Measurements from ENCODE around the gene BMPR2. TPM values are rescaled to one million over a fixed set of nuclear protein-coding genes. Genes with fewer than 3 reads are reported as not detected.

BMPR2 gene
- total and polyA plus RNA-seq, 10 donors = 3.2 to 71.3 (median 50.4) TPM

GRCh38 chr2:202406445-202406978 lies 30.4 kb downstream of the BMPR2 start:
- intact Hi-C loops (cut with DNase I; ENCODE audit: low total_unique reads) = no loop called here
- Histone ChIP-seq H3K36me3 (peaks cover 0 to 8% (median 0%) of the 10 kb centered on the region in 6 donors), H3K4me3 (no peak overlapping the region), H3K27ac (no peak overlapping the region), H3K27me3 (replicated peaks in 1 of 7) (no peaks in the 10 kb centered on the region), H3K4me1 (peaks cover 0 to 12% (median 0%) of the 10 kb centered on the region in 6 donors), H3K9me3 (no peaks in the 10 kb centered on the region)
- WGBS, 5 donors = 90 to 94% (median 91%) methylated on average over 2 of the region's 2 CpGs
- DNase-seq = no peak
- no peak for TF ChIP-seq CTCF (IDR thresholded peaks at IDR 0.05 in 8 of 11, conservative IDR thresholded peaks at IDR 0.05 in 3 of 11)
- TF ChIP-seq POLR2AphosphoS5 (IDR thresholded peaks at IDR 0.05) = no peak
- no peak for TF ChIP-seq POLR2A (IDR thresholded peaks at IDR 0.05)

- no peak for TF ChIP-seq POLR2A (IDR thresholded peaks at IDR 0.05)
- no peak for TF ChIP-seq POLR2AphosphoS5 (IDR thresholded peaks at IDR 0.05)
- TF ChIP-seq CTCF (IDR thresholded peaks at IDR 0.05 in 8 of 11, conservative IDR thresholded peaks at IDR 0.05 in 3 of 11) = no peak
- Histone ChIP-seq H3K36me3 (no peaks in the 10 kb centered on the region), H3K27me3 (replicated peaks in 1 of 7) (no peaks in the 10 kb centered on the region), H3K9me3 (no peaks in the 10 kb centered on the region), H3K27ac (peak overlapping the region in 4 of 8 donors; percentile 19 to 60 (median 33)), H3K4me3 (no peak overlapping the region), H3K4me1 (peaks cover 0 to 12% (median 0%) of the 10 kb centered on the region in 6 donors)
- intact Hi-C loops (cut with DNase I; ENCODE audit: low total_unique reads) = no loop called here
- 79 to 83% (median 80%) methylated on average over 6 of the region's 6 CpGs for WGBS, 5 donors
- DNase-seq = no peak
These were observed 32.5 kb downstream of the BMPR2 start for GRCh38 chr2:202408546-202409140.

DNA sequence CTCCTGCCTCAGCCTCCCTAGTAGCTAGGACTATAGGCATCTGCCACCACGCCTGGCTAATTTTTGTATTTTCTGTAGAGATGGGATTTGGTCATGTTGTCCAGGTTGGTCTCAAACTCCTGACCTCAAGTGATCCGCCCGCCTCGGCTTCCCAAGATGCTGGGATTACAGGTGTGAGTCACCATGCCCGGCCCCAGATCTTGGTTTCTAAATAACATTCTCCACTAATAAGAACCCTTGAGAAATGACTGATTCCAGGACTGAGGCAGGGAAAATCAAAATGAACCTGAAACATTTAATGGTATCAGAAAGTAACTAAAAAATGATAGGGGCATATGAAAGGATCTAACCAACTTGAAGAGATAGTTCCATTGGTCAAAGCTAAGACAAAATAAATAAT lies 34.0 kb downstream of the BMPR2 start:
- DNase-seq = no peak
- 81 to 95% (median 86%) methylated on average over 5 of the region's 5 CpGs for WGBS, 5 donors
- Histone ChIP-seq H3K36me3 (no peaks in the 10 kb centered on the region), H3K4me1 (peaks cover 0 to 18% (median 2%) of the 10 kb centered on the region in 6 donors), H3K27ac (no peak overlapping the region), H3K27me3 (replicated peaks in 1 of 7) (no peaks in the 10 kb centered on the region), H3K4me3 (no peak overlapping the region), H3K9me3 (no peaks in the 10 kb centered on the region)
- intact Hi-C loops (cut with DNase I; ENCODE audit: low total_unique reads) = no loop called here
- no peak for TF ChIP-seq POLR2AphosphoS5 (IDR thresholded peaks at IDR 0.05)
- no peak for TF ChIP-seq CTCF (IDR thresholded peaks at IDR 0.05 in 8 of 11, conservative IDR thresholded peaks at IDR 0.05 in 3 of 11)
- TF ChIP-seq POLR2A (IDR thresholded peaks at IDR 0.05) = no peak

DNA sequence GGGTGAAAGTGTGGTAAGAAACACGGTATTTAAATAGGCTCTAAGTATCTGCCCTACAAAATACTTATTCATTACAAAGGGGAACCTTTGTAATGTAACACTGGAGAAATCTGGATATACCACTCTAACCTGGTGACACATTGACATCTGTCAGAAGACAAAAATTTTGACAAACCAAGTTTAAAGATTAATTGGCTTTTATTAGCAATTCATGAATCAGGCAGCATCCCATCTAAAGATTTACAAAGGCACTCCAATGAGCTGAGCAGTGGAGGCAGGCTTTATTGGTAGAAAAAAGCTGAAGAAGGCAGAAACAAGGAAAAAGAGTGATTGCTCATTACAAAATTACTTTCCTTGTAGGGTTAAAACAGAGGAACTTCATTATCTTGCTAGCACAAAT lies 35.0 kb downstream of the BMPR2 start:
- 79 to 95% (median 87%) methylated on average over 1 of the region's 1 CpG for WGBS, 5 donors
- Histone ChIP-seq H3K27me3 (replicated peaks in 1 of 7) (no peaks in the 10 kb centered on the region), H3K27ac (no peak overlapping the region), H3K9me3 (no peaks in the 10 kb centered on the region), H3K4me3 (no peak overlapping the region), H3K36me3 (no peaks in the 10 kb centered on the region), H3K4me1 (peaks cover 0 to 18% (median 2%) of the 10 kb centered on the region in 6 donors)
- no peak for DNase-seq
- intact Hi-C loops (cut with DNase I; ENCODE audit: low total_unique reads) = no loop called here
- TF ChIP-seq POLR2A (IDR thresholded peaks at IDR 0.05) = no peak
- TF ChIP-seq CTCF (IDR thresholded peaks at IDR 0.05 in 8 of 11, conservative IDR thresholded peaks at IDR 0.05 in 3 of 11) = no peak
- TF ChIP-seq POLR2AphosphoS5 (IDR thresholded peaks at IDR 0.05) = no peak
